Activated CD4-positive, alpha-beta T cell treated with anti-CD3 and anti-CD28 coated beads, Interleukin-2, Interleukin-6, amounts not matched to agents 100 ng/mL and 50 ng/mL, durations not matched to agents 16 hours and 8 hours (primary cell): ENCODE measurements around the gene INTS3.
A peak's percentile ranks its signal among the peaks of the same experiment; 100 is the strongest.
"Not testable (repeated sequence)": the region's sequence is repeated elsewhere in the genome, so short reads cannot be mapped to it uniquely, and the experiment has no call there.

ENCODE experiments used
- DNase-seq: peaks from one replicate; pipeline ENCODE4 v3.0.0-alpha.2; 2020

INTS3 gene

DNA sequence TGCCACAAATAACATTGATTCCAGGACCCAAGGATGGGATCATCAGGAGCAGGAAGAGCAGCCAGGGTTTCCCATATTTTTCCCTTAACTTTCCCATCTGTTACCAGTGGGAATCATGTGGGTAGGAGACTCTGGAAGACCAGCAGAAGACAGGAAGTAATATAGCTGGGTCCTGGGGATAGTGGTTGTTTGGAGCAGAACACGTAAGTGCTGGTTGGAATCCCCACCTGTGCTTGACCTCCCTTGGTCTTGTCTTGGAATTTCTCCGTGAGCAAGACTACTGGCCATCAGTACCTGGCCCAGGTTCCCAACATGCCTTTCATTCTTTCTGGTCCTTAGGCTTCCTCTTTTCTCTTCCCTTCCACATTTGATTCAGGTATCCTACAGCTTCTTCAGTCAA is 26.4 kb downstream of the INTS3 start:
- DNase-seq, result no peak

DNA sequence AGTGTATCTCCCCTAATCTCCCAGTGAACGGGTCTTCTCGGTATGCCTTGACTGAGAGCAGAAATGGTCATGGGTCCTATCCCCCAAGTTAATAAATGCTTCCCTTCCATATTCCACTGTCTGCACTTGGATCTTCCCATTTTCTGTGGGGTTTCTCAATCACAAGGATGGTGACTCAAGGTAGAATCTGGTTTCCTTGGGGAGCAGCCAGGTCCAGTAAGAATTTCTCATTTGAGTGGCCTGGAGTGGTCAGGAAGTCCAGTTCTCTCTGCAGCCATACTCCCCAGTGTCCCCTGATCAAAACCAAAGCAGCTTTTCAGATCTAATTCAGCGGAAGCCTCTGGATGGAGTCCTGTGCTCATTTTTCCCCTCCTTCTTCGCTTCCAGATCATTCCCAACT is 32.6 kb downstream of the INTS3 start:
- no peak for DNase-seq

DNA sequence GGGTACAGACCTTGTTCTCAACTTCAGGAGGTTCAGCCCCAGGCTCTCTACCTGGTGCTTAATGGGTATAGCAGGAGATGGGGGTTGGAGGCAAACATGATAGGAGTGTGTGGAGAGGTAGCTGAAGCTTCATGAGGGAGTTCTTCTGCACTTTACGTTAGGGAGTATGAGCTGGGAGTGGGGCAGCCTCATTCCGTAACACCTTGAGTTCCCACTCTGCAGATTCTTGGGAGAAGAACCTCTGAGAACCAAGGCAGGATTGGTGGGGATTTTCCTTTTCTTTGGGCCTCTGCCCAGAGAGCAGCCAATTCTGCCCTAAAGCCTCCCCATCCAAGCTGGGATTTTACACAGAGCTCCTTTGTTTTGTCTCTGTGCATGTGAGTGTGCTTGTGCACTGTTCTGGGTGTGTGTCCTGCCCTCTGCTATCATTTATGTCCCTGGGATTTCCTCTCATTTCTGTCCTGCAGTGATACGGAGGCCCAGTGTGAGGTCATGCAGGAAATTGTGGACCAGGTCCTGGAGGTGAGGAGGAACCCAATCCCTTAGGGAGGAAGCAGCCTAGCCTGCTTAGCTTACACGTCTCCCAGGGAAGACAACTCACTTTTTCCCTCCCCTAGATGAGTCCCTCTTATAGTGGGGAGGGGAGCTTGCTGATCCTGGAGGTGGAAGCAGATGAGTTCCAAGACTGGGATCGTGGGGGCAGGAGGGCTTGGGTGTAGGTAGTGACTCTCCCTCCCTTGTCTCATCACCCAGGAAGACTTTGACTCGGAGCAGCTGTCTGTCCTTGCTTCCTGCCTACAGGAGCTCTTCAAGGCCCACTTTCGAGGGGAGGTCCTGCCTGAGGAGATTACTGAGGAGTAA is 35.7 kb downstream of the INTS3 start:
- DNase-seq, result no peak

DNA sequence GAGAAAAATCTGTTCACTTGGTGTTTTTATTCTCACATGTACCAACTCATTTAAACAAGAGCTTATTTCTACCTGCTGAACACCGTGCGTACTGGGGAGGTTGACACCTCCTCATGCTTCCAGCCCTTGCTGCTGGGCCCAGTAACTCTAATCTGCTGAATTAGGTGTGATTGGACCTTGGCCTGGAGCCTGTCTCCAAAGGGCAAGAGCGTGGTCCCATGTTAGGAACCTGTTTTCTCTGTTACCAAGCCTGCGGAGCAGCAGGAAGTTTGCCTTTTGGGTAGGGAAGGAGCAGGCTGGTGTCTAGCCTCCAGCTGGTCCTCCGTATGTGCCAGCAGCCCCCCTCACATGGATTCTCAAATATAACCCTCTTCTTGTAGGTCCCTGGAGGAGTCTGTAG is 36.5 kb downstream of the INTS3 start:
- DNase-seq, result no peak

DNA sequence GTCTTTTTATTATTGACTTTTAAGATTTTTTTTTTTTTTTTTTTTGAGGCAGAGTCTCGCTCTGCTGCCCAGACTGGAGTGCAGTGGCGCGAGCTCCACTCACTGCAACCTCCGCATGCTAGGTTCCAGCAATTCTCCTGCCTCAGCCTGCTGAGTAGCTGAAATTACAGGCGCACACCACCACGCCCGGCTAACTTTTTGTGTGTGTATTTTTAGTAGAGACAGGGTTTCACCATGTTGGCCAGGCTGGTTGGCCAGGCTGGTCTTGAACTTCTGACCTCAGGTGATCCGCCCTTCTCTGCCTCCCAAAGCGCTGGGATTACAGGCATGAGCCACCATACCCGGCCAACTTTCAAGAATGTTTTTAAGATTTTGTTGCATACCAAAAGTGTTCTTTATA is 38.8 kb downstream of the INTS3 start:
- not testable (repeated sequence) for DNase-seq

DNA sequence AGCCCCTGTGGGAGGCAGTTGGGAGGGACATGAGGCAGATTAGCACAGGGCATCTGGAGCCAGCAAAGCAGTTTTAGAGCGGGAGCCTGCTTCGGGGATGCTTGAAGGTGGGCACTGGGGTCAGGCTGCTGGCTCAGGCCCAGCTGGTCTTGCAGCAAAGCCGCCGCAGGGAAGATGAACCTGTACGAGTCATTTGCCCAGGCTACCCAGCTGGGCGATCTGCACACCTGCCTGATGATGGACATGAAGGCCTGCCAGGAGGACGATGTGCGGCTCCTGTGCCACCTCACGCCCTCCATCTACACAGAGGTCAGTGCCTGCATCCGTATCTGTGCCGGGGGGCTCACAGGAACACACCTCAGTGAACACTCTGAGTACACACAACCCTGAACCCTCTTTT is 39.7 kb downstream of the INTS3 start:
- DNase-seq, result no peak

DNA sequence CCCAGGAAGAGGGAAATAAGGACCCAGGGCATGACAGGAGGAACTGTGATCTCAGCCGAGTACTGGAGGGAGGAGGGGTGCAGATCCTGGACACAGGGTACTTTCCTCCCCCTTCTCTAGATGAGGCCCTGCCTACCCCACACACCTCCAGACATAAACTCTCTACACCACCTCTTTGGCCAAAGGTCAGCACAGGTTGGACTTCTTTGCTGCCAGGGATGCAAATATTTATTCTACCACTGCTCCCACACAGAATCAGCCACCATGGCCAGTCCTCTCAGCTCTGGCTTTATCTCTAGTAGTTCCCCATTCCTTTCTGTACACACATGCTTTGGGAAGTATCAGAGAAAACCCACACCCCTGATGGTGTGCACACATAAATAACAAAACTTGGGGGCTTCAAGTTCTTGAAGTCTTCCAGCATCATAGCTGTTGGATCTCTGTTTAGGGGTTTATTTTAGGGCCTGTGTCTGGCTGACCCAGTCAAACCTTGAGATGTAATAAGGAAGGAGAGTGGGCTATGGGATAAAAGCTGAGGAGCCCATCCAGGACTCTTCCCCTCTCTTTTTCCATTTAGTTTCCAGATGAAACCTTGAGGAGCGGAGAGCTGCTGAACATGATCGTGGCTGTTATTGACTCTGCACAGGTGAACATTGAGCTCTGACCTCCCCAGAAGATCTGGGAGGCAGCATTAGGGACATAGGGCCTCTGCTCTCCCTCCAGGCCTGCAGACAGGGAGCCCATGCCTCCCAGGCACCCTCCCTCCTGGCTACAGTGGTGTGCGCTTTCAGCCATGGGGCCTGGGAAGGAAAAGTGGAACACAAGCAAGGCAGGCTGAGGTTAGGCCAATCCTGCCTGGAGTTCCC is 40.7 kb downstream of the INTS3 start:
- no peak for DNase-seq

DNA sequence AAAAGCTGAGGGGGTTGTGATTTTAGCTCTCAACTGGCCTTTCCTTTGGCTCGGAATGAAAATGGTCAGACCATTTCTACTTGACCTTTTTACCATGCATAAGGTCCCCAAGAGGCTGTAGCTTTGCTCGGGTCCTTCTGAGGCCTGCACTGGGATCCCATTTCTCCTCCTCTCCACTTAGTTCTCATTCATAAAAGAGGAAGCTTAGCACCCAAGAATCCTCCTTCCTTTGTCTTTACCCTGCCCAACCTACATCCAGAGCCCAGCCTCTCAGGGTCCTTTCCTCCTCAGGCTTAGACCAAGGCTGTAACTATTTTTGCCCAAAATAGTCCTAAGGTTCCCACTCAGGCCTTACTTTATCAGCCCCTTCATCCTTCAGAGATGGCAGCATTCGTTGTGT is 41.4 kb downstream of the INTS3 start:
- DNase-seq, result no peak

DNA sequence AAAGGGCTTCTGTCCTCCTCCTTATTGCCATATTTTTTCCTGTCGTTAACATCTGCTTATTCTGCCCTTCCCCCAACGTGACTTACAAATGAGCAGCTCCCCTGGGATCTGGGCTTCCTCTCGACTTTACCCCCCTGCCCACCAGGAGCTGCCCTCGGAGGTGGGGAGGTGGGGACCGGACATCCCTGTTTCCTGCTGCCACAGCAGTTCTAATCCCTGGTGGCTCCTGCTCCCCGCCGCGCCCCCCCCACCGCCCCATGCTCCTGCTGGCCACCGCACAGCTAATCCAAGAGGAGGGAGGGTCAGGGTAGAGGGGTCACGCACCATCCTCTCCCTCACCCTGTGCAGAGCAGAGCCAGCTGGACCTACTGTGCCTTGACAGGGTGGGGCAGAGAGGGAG is 42.9 kb downstream of the INTS3 start:
- no peak for DNase-seq

DNA sequence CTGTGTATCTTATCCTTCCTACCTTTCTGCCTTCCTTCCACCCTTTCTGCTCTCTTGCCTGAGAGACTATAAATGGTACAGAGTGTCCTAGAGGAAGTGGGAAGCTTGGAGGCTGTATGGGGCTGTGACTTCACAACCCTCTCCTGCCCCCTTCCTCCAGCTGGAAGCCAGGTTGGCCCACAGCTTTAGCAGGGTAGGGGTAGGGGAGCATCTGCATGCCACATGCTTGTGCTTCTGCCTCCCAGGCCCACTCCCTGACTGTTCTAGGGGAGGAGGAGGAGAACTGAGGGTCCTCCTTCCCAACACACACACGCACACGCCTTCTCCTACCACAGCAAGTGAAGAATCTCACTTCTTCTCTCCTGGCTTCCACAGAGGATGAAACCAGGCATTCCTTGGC is 43.4 kb downstream of the INTS3 start:
- no peak for DNase-seq

DNA sequence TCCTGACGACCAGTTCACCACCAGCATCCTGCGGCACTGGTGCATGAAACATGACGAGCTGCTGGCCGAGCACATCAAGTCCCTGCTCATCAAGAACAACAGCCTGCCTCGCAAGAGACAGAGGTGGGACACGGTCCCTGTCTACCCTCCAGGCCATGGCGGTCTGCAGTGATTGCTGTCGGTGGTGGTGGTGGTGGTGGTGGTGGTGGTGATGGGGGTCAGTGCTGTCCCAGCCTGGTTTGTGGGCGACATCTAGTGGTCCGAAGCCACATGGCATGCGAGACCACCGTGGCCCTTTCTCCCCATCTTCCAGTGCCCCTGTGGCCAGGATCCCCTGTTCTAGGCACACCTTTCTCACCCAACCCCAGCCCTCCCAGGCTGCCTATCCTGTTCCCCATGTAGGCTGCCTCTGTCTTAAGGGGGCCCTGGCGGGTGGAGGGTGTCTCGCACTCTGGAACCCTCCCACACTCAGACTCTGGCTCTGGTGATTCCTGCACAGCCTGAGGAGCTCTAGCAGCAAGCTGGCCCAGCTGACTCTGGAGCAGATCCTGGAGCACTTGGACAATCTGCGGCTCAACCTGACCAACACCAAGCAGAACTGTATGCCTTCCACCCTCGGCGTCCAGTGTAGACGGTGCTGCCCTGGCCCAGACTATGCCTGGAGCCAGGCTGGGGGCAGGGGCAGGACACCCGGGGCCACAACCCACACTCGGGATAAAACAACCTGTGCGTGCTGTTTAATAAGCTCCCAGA is 44.2 kb downstream of the INTS3 start:
- DNase-seq, result no peak

DNA sequence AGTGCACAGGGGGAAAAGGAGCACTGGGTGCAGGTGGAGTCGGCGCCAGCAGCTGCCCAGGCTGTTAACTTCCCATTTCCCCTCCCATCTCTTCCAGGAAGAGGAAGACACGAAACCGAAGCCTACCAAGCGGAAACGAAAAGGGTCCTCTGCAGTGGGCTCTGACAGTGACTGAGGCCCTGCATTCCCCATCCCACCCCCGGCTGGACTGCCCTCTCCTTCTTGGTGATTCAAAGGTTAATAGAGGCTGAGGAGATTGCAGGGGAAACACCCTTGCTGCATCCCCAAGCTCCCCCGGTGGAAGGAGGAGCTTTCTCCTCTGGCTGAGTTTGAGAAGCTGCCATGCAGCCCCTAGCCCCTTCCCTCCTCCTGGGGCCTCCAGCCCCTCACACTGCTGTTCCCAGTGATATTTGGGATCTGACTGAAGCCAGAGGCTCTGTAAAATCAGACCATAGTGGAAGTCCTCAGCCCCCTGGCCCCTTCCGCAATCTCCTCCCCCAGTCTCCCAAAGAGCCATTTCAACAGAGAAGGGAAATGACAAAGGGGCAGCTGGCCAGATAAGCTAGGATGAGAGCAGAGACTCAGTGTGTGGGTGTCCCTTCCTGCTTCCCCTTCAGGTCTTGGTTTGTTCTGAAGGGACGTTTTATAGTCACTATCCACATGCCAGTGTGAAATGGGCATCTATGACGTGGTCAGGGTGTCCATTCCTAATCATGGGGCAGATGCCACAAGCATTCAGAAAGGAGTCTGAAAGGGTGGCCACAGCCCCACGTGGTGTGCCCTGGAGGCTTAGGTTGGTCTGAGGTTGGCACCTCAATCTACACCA is 45.5 kb downstream of the INTS3 start:
- DNase-seq, result no peak

DNA sequence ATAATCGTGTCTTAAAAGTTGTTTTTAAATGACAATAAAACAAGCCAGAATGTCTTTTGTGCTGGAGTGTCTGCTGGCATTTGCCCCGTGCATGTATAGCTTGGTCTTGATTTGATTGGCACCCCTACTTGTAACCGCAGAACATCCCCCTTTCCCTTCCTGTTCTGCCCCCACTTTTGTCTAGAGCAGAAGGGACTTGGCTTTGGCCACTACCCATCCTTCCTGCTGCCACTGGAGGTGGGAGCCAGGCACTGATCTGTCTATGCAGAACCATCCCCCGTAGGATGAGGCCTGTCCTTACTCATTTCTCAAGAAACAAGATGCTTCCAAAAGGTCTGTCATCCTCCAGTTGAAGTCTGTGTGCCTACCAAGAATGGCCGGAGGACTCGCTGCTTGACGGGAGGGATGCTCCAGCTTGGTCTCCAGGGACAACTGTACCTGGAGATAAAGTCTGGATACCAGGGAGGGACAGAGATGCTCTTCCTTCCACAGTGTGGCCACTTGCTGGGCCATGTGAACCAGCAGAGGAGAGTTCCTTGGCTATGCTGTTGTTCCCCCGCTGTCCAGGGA is 46.3 kb downstream of the INTS3 start:
- DNase-seq, result no peak

DNA sequence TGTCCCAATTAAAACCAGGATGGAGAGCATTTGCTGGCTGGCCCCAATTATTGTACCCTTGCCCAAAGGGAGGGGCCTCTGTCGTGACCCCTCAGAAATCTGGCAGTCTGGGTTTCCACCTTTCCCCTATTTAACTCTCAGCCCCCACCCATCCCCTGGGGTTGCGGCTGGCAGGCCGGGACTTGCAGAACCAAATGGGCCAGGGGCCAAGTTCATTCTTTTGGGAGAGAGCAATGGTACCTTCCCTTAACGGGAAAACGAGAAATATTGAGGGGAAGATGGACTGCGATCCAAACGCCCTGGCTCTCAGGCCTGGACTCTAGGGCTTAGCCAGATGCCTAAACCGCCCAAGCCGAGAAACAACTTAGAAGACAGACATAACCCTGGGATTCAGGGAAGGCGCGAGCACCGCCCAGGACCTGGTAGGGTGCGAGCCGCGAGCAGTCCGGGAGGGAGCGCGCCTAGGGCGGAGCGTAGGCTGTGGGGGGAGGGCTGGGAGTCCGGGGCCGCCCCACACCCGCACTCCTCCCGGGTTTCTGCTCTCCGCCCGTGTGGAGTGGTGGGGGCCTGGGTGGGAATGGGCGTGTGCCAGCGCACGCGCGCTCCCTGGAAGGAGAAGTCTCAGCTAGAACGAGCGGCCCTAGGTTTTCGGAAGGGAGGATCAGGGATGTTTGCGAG is 47.1 kb downstream of the INTS3 start, which contains the start of gene SLC27A3:
TSS of gene SLC27A3 (plus strand) at position 628 of the 678 bp plus-strand sequence. CDS start 91 bp downstream, outside the sequence.
- peak; percentile 35 for DNase-seq

DNA sequence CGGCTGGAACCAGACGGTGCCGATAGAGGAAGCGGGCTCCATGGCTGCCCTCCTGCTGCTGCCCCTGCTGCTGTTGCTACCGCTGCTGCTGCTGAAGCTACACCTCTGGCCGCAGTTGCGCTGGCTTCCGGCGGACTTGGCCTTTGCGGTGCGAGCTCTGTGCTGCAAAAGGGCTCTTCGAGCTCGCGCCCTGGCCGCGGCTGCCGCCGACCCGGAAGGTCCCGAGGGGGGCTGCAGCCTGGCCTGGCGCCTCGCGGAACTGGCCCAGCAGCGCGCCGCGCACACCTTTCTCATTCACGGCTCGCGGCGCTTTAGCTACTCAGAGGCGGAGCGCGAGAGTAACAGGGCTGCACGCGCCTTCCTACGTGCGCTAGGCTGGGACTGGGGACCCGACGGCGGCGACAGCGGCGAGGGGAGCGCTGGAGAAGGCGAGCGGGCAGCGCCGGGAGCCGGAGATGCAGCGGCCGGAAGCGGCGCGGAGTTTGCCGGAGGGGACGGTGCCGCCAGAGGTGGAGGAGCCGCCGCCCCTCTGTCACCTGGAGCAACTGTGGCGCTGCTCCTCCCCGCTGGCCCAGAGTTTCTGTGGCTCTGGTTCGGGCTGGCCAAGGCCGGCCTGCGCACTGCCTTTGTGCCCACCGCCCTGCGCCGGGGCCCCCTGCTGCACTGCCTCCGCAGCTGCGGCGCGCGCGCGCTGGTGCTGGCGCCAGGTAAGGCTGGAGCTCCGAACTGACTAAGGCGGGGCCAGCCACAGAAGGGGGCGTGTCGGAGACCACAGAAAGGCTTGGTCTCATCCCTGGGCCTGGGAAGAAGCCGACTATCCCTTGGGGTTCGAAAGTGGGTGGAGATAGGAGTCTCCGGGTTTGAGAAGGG is 47.8 kb downstream of the INTS3 start:
- peak; percentile 65 for DNase-seq

DNA sequence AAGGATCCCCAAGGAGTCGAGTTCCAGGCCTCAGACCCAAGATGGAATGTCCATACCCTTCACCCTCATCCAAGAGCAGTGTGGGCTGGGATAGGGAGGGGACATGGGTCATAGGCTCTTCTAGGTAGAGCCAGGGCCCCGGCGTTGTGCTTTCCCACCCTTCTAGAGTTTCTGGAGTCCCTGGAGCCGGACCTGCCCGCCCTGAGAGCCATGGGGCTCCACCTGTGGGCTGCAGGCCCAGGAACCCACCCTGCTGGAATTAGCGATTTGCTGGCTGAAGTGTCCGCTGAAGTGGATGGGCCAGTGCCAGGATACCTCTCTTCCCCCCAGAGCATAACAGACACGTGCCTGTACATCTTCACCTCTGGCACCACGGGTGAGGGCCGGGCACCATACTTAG is 48.5 kb downstream of the INTS3 start:
- no peak for DNase-seq

DNA sequence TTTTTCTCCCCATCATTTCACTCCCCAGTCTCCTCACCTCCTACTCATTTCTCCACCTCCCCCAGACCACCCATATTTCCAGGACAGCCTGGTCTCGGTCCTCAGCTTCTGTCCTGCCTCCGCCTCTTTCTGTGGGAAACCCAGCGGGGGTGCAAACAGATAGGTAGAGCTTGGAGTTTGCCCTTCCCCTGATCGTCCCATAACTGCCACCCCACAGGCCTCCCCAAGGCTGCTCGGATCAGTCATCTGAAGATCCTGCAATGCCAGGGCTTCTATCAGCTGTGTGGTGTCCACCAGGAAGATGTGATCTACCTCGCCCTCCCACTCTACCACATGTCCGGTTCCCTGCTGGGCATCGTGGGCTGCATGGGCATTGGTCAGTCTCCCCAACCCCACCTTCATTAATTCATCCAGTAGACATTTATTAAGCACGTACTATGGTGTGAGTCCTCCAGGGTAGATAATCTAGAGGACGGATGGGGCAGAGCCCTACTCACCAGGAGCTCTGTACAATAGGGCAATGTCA is 49.1 kb downstream of the INTS3 start:
- DNase-seq, result no peak

DNA sequence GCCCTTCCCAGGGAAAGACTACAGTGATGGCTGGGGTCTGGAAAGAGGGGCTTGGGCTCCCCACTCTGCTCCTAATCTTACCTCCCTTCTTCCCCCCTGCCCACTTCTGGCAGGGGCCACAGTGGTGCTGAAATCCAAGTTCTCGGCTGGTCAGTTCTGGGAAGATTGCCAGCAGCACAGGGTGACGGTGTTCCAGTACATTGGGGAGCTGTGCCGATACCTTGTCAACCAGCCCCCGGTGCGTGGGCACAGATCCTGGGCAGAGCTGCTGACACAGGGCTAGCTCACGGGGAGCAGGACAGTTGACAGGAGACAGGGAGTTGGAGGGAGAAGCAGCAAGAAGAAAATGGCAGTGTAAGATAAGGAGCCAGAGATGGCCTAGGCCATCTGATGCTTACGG is 49.8 kb downstream of the INTS3 start:
- DNase-seq, result no peak

DNA sequence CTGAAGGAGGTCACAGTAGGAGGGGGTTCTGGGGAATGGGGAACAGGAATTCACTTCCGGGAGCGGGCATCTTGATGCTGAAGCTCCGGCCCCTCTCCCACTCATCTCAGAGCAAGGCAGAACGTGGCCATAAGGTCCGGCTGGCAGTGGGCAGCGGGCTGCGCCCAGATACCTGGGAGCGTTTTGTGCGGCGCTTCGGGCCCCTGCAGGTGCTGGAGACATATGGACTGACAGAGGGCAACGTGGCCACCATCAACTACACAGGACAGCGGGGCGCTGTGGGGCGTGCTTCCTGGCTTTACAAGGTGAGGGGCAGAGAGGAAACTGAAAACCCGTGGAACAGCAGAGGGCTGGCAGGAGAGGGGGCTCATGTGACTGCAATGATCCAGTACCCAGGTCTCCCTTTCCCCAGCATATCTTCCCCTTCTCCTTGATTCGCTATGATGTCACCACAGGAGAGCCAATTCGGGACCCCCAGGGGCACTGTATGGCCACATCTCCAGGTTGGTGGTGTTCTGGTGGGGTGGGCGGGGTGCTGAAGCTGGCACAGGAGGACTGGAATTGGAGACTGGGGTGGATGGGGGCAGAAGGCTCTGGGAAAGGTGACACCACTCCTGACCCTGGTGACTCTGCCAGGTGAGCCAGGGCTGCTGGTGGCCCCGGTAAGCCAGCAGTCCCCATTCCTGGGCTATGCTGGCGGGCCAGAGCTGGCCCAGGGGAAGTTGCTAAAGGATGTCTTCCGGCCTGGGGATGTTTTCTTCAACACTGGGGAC is 50.4 kb downstream of the INTS3 start:
- no peak for DNase-seq
